B cell (primary cell): Measurements from ENCODE around the gene BCL6B. TPM values are rescaled to one million over a fixed set of nuclear protein-coding genes. Genes with fewer than 3 reads are reported as not detected.

Experiments
- ATAC-seq: fragments of 200-7000 bp; cut with Tn5 transposase; one replicate; pipeline ENCODE4 v1.10.0; 2021; ENCODE audit warnings: low read depth, mild to moderate bottlenecking, moderate number of reproducible peaks, moderate library complexity
- CTCF ChIA-PET: fragments of 350-600 bp; sonication (Branson Sonifier 250); formaldehyde crosslinking; loops from one replicate; lab custom pipeline; 2021; ENCODE audit warnings: antibody characterized with exemption, inconsistent platforms; lab: Charles Lee
- POLR2A ChIA-PET: fragments of 350-600 bp; sonication (Branson Sonifier 250); formaldehyde crosslinking; loops from one replicate; lab custom pipeline; 2021; ENCODE audit warnings: antibody characterized with exemption; lab: Charles Lee
- DNase-seq: peaks from one replicate; pipeline ENCODE4 v3.0.0; 2013
- H2AFZ ChIP-seq: 2 replicates; pipeline ENCODE4 v1.6.1; 2012; ENCODE audit warnings: mild to moderate bottlenecking, low read depth, low read length; ENCODE audit not compliant: insufficient read depth, poor library complexity, severe bottlenecking
- H3K27ac ChIP-seq, 2 donors: 1 replicate in 1 of 2; 2 replicates in 1 of 2; pipeline ENCODE4 v1.5.1; 2012 to 2013; ENCODE audit warnings: low read length in 2 of 2, mild to moderate bottlenecking in 2 of 2, moderate library complexity in 1 of 2
- H3K27me3 ChIP-seq, 4 experiments: fragments of 200-600 bp in 1 of 4; sonication (generic) in 1 of 4; replicated peaks in 1 of 4; 1 replicate in 2 of 4; 2 replicates in 2 of 4; pipeline versions ENCODE4 v1.6.1 to v1.7.0; 2013 to 2016; ENCODE audit warnings: low read length in 3 of 4, mild to moderate bottlenecking in 2 of 4, mixed read lengths in 1 of 4, moderate library complexity in 1 of 4; ENCODE audit not compliant: insufficient read depth in 4 of 4, control insufficient read depth in 3 of 4; ENCODE audit errors: control extremely low read depth in 1 of 4
- H3K36me3 ChIP-seq, 2 experiments: replicated peaks in 1 of 2; 1 replicate in 1 of 2; 2 replicates in 1 of 2; pipeline versions ENCODE4 v1.6.1 to v1.7.1; 2013; ENCODE audit warnings: low read length in 1 of 2; ENCODE audit not compliant: insufficient read depth in 2 of 2, control insufficient read depth in 1 of 2; ENCODE audit errors: control extremely low read depth in 1 of 2, extremely low read depth in 1 of 2
- H3K4me1 ChIP-seq, 2 donors: fragments of 200-600 bp in 1 of 2; sonication (generic) in 1 of 2; 1 replicate in 1 of 2; 2 replicates in 1 of 2; pipeline versions ENCODE4 v1.5.1 to v1.6.1; 2013 to 2017; ENCODE audit warnings: low read length in 2 of 2; ENCODE audit not compliant: control insufficient read depth in 2 of 2, insufficient read depth in 2 of 2
- H3K4me2 ChIP-seq: replicated peaks from 2 replicates; pipeline ENCODE3; 2012; ENCODE audit warnings: mild to moderate bottlenecking, low read depth, low read length; ENCODE audit not compliant: poor library complexity, severe bottlenecking
- H3K4me3 ChIP-seq, 5 experiments: fragments of 200-600 bp in 1 of 5; sonication (generic) in 1 of 5; 1 replicate in 3 of 5; 2 replicates in 2 of 5; pipeline versions ENCODE4 v1.5.1 to v1.7.0; 2011 to 2016; ENCODE audit warnings: low read length in 4 of 5, mild to moderate bottlenecking in 4 of 5, low read depth in 2 of 5, control low read depth in 1 of 5, moderate library complexity in 1 of 5; ENCODE audit not compliant: insufficient read depth in 1 of 5; ENCODE audit errors: control extremely low read depth in 1 of 5, extremely low read depth in 1 of 5
- H3K79me2 ChIP-seq: fragments of 200-600 bp; sonication (generic); one replicate; pipeline ENCODE4 v1.6.0; 2016; ENCODE audit warnings: low read length; ENCODE audit not compliant: control insufficient read depth, insufficient read depth
- H3K9ac ChIP-seq: fragments of 200-600 bp; sonication (generic); 2 replicates; pipeline ENCODE4 v1.6.1; 2017; ENCODE audit warnings: mild to moderate bottlenecking, low read length, moderate library complexity
- H3K9me3 ChIP-seq, 3 donors: one replicate each; pipeline versions ENCODE4 v1.6.1 to v1.7.1; 2013; ENCODE audit warnings: low read length in 2 of 3; ENCODE audit not compliant: control insufficient read depth in 2 of 3, insufficient read depth in 1 of 3; ENCODE audit errors: control extremely low read depth in 1 of 3
- H4K20me1 ChIP-seq: 2 replicates; pipeline ENCODE4 v1.6.0; 2012; ENCODE audit warnings: mild to moderate bottlenecking, low read length; ENCODE audit not compliant: insufficient read depth, control insufficient read depth, poor library complexity, severe bottlenecking
- H3K27ac Mint-ChIP-seq: one replicate; pipeline ENCODE4 v1.8.0; 2021; ENCODE audit warnings: mixed read lengths
- H3K27me3 Mint-ChIP-seq: one replicate; pipeline ENCODE4 v1.8.0; 2021; ENCODE audit warnings: mixed read lengths
- H3K4me1 Mint-ChIP-seq: one replicate; pipeline ENCODE4 v1.8.0; 2021; ENCODE audit warnings: mixed read lengths
- H3K4me3 Mint-ChIP-seq: one replicate; pipeline ENCODE4 v1.8.0; 2021; ENCODE audit warnings: mixed read lengths
- H3K9me3 Mint-ChIP-seq: one replicate; pipeline ENCODE4 v1.8.0; 2022; ENCODE audit warnings: mixed read lengths; ENCODE audit not compliant: insufficient read depth
- EZH2 ChIP-seq: IDR thresholded peaks from 2 replicates; pipeline ENCODE4 v1.6.1; 2012; ENCODE audit warnings: borderline replicate concordance, low read depth, mild to moderate bottlenecking, moderate library complexity, low read length; ENCODE audit not compliant: insufficient read depth, poor library complexity, severe bottlenecking
- WGBS: methylation state at CpG from one replicate; pipeline ENCODE4 v1.1.5; 2013; ENCODE audit warnings: missing lambda C conversion rate; ENCODE audit not compliant: insufficient coverage; 5-methylcytosine and 5-hydroxymethylcytosine counted together
- intact Hi-C: fragments of 100-400 bp; cut with micrococcal nuclease; formaldehyde crosslinking; loops from one replicate; pipeline ENCODE4 v1.10.0; 2022
- polyA plus RNA-seq: library from polyadenylated mRNA; depleted of rRNA; stranded (reverse); fragments of >200 nt; gene quantifications from 2 replicates; pipeline ENCODE4 v1.2.3, GENCODE V29; 2012
- total RNA-seq, 2 donors: library from RNA; stranded (reverse); fragments of 120-200 nt in 1 of 2; gene quantifications; 1 replicate in 1 of 2; 2 replicates in 1 of 2; pipeline versions ENCODE4 v1.2.3 to v1.2.4, GENCODE V29; 2013 to 2022
- TF ChIP-seq, protein P1 (sequence below): fragments of 200-600 bp; IDR thresholded peaks from one replicate; pipeline ENCODE4 v1.8.0; 2022; ENCODE audit warnings: antibody characterized with exemption, mild to moderate bottlenecking

BCL6B gene
- total and polyA plus RNA-seq, 2 donors (not counting 1 experiment from before 2014, with no cell fraction given) = 0.25 to 0.34 TPM

- intact Hi-C loops = no loop called here
- Histone ChIP-seq H3K4me1 (no peaks in the 10 kb centered on the region), H3K9ac (no peak overlapping the region), H3K4me2 (no peak overlapping the region), H3K79me2 (no peaks in the 10 kb centered on the region), H2AFZ (no peak overlapping the region), H3K36me3 (peaks cover 6 to 22% of the 10 kb centered on the region in 2 experiments), H3K9me3 (no peaks in the 10 kb centered on the region), H3K27ac (no peak overlapping the region), H4K20me1 (peaks cover 23% of the 10 kb centered on the region), H3K27me3 (no peaks in the 10 kb centered on the region), H3K4me3 (no peak overlapping the region)
- DNase-seq (no peak), ATAC-seq (no peak)
- Mint-ChIP-seq H3K27me3 (no peaks in the 10 kb centered on the region), H3K4me1 (peaks cover 7% of the 10 kb centered on the region), H3K27ac (no peak overlapping the region), H3K9me3 (no peaks in the 10 kb centered on the region), H3K4me3 (no peak overlapping the region)
- ChIA-PET CTCF (interaction anchor here (0.8 to 2.5 kb wide), 7 partner anchors 9 to 83 kb away, joined by 3 to 6 read pairs (median 3); no protein-coding TSS in a partner anchor), POLR2A (no interaction called here)
- TF ChIP-seq, protein P1, sequence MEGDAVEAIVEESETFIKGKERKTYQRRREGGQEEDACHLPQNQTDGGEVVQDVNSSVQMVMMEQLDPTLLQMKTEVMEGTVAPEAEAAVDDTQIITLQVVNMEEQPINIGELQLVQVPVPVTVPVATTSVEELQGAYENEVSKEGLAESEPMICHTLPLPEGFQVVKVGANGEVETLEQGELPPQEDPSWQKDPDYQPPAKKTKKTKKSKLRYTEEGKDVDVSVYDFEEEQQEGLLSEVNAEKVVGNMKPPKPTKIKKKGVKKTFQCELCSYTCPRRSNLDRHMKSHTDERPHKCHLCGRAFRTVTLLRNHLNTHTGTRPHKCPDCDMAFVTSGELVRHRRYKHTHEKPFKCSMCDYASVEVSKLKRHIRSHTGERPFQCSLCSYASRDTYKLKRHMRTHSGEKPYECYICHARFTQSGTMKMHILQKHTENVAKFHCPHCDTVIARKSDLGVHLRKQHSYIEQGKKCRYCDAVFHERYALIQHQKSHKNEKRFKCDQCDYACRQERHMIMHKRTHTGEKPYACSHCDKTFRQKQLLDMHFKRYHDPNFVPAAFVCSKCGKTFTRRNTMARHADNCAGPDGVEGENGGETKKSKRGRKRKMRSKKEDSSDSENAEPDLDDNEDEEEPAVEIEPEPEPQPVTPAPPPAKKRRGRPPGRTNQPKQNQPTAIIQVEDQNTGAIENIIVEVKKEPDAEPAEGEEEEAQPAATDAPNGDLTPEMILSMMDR = no peak
- no peak for TF ChIP-seq EZH2
- WGBS = 100% methylated on average over 2 of the region's 10 CpGs
These were observed 28.7 kb upstream of the BCL6B start for GRCh38 chr17:6994118-6994598.

GRCh38 chr17:6994666-6995256 is 28.1 kb upstream of the BCL6B start:
- ATAC-seq (no peak), DNase-seq (no peak)
- Mint-ChIP-seq H3K4me3 (no peak overlapping the region), H3K9me3 (no peaks in the 10 kb centered on the region), H3K27ac (no peak overlapping the region), H3K4me1 (peaks cover 7% of the 10 kb centered on the region), H3K27me3 (no peaks in the 10 kb centered on the region)
- TF ChIP-seq, protein P1 = no peak
- no peak for TF ChIP-seq EZH2
- Histone ChIP-seq H3K4me3 (no peak overlapping the region), H2AFZ (no peak overlapping the region), H3K4me1 (no peaks in the 10 kb centered on the region), H3K36me3 (peaks cover 12 to 28% of the 10 kb centered on the region in 2 experiments), H3K27ac (no peak overlapping the region), H3K9ac (no peak overlapping the region), H3K4me2 (no peak overlapping the region), H4K20me1 (peaks cover 23% of the 10 kb centered on the region), H3K79me2 (no peaks in the 10 kb centered on the region), H3K9me3 (no peaks in the 10 kb centered on the region), H3K27me3 (no peaks in the 10 kb centered on the region)
- WGBS = 100% methylated on average over 7 of the region's 9 CpGs
- intact Hi-C loops = no loop called here
- POLR2A ChIA-PET = no interaction called here
- CTCF ChIA-PET = interaction anchor here (1.2 to 2.1 kb wide), 4 partner anchors 9 to 84 kb away, joined by 3 to 10 read pairs (median 4); no protein-coding TSS in a partner anchor
